Measurements from ENCODE around the gene FBXO24.
"Not testable (repeated sequence)": the region's sequence is repeated elsewhere in the genome, so short reads cannot be mapped to it uniquely, and the experiment has no call there.

FBXO24 gene, protein sequence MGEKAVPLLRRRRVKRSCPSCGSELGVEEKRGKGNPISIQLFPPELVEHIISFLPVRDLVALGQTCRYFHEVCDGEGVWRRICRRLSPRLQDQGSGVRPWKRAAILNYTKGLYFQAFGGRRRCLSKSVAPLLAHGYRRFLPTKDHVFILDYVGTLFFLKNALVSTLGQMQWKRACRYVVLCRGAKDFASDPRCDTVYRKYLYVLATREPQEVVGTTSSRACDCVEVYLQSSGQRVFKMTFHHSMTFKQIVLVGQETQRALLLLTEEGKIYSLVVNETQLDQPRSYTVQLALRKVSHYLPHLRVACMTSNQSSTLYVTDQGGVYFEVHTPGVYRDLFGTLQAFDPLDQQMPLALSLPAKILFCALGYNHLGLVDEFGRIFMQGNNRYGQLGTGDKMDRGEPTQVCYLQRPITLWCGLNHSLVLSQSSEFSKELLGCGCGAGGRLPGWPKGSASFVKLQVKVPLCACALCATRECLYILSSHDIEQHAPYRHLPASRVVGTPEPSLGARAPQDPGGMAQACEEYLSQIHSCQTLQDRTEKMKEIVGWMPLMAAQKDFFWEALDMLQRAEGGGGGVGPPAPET

DNA sequence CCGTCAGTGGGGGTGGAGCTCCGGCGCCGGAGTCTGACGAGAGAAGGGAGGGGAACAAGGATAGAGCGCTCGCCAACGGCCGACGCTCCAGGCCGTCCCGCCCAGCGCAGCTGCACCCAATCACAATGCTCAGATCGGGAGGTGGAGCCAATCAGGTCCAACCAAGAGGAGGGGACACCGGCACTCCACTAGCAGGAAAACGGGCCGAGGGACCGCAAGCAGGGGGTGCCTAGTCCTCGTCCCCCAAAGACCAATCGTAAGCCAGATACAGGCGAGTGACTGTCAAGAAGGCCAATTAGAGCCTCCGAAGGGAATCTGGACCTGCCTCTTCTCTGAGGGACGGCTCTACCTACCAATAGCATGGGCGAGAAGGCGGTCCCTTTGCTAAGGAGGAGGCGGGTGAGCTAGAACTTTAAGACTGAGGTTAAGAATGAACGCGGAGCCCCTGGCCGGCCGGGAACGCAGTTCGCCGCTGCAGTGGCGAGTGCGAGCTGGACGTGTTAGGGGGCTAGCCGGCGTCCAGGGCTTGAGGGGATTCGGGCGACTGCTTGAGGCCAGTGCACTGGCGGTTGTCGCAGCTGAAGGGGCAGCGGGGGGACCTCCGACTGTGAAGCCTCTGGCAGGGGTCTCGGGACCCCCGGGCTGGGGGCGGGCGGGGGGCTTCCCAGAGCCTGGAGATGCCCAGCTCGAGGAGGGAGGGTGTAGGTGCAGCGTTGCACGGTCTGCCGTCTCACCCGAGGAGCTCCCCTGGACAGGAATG, at the start of gene FBXO24:
FBXO24 (plus strand) TSS at position 63 of the 760 bp plus-strand sequence; CDS start at position 361, 298 bp downstream.
- DNase-seq = peak; percentile 97

DNA sequence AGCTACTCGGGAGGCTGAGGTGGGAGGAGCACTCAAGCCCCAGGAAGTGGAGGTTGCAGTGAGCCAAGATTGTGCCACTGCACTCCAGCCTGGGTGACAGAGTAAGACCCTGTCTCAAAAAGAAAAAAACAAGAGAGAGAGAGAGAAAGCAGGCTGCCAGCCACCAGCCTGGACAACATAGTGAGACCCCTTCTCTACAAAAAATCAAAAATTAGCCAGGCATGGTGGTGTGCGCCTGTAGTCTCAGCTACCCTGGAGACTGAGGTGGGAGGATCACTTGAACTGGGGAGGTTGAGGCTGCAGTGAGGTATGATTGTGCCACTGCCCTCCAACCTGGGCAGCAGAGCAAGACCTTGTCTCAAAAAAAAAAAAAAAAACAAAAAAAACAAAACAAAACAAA, 49.4 kb upstream of the FBXO24 start:
- DNase-seq = not testable (repeated sequence)

DNA sequence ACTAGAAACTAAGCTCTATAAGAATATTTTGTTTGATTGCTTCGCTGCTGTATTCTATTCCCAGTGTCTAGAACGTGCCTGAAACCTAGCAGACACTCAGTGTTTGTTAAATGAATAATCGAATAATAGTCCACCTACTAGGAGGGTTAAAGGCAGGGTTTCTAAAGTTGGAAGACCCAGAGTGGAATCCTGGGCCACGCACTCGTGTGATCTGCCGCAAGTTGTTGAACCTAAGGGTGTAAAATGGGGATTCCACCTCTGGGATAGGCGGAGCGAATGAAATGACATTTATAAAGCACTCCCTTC, 47.8 kb upstream of the FBXO24 start:
- DNase-seq = no peak

DNA sequence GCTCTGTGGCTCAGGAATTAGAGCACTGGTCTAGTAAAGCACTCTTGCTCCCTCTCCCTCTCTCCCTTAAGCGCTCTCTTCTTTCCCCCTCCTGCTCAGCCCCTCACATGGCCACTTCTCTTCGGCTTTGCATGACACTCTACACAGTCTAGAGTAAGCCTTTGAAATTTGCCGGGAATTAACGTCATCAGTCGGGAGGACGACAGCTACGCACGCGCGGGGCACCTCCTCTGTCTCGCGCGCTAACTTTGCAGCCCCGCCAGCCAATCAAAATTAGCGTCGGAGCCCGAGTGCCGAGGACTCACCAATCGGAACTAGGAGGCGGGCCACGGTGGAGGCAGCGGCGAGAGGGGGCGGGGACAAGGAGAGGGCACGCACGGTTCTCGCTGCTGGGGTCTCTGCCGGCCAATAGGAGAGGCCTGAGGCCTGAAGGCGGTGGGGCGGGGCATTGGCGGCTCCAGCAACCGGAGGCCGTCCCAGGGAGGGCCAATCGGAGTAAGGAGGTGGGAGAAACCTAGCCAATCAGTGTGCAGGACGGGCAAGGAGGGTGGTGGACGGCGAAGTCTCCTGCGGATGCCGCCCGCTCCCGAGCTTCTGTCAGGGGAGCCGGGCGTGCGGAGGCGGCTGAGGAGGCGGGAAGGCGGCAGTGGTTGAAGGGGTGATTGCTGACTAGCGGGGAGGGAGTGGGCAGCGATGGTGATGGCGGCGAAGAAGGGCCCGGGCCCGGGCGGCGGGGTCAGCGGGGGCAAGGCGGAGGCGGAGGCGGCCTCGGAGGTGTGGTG, 47.3 kb upstream of the FBXO24 start, which contains the start of gene AGFG2:
AGFG2 (plus strand) TSS at position 550 of the 782 bp plus-strand sequence; CDS start at position 694, 144 bp downstream.
- DNase-seq = peak; percentile 97

DNA sequence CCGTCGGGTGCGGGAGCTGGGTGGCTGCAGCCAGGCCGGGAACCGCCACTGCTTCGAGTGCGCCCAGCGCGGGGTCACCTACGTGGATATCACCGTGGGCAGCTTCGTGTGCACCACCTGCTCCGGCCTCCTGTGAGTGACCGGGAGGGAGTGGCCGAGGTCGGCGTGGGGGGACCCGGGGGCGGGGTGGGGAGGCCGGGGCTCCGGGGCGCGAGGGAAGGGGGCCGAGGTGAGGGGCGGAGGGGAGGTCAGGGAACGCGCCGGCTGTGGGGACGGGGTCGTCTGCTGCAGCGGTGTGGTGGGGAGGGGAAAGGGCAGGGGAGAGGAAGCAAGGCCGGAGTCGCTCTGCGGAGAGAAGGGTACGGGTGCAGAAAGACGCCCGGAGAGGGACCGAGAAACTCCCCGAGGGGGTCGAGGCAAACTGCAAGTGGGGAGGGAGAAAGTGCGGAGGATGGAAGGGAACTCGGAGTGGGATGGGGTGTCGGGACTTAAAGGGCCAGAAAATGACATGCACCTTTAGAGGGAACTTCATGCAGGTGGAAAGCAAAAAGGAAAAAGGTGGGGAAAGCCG, 46.6 kb upstream of the FBXO24 start:
- no peak for DNase-seq

DNA sequence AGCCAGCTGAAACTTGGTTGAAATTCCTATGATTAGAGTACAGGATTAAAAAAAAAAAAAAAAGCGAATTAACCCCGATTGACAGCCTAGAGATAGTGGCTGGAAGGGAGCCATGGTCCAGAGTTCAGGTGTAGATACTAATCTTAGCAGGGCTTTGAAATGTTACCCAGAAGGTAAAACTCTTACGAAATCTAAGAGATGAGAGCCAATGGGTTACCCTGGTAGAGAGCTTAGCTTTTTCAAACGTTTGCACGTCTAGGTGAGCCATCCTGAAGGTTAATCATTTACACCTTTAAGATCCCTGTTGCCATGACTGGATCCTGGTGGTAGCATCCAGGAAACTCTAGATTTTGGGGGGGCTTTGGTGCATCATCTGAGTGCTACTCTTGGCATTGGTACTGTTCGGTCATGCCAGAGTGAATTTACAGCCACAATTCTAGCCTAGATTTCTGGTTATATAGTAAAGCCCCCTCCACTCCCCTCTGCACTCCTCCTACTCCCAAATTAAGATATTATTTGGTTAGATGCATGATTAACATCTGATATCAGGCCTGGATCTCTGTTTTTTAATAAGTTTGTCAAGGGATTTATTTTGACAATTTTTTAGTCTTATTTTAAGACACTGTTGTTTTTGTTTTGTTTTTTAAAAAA, 45.9 kb upstream of the FBXO24 start:
- DNase-seq = no peak

DNA sequence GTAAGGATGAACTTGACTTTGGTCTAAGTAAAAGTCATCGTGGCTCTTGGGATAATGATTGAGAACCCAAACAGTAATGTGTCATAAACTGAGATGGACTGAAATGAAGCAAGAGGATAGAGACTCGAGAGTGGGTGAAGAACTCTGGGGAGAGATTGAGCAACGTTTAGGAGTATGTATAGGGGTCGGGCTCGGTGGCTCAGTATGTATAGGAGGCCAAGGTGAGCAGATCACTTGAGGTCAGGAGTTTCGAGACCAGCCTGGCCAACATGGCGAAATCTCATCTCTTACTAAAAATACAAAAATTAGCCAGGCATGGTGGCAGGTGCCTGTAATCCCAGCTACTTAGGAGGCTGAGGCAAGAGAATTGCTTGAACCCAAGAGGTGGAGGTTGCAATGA, 44.8 kb upstream of the FBXO24 start:
- not testable (repeated sequence) for DNase-seq

DNA sequence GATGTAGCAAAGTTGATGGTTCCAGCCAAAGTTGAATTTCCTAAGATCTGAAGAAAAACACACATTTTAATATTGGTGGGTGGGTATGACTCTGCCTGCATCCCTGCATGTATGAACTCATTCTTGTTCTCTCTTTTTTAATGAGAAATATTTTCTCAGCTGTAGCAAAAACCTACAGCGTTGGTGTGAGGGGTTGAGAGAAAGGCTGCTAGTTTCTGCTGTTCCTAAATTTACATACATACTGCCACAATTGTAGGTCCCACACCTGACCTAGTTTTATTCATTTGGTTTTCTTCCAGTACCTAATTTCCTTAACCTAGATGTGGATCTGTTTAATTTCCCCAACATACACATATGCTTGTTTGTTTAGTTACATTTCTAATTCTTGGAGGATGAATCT, 42.5 kb upstream of the FBXO24 start:
- no peak for DNase-seq

DNA sequence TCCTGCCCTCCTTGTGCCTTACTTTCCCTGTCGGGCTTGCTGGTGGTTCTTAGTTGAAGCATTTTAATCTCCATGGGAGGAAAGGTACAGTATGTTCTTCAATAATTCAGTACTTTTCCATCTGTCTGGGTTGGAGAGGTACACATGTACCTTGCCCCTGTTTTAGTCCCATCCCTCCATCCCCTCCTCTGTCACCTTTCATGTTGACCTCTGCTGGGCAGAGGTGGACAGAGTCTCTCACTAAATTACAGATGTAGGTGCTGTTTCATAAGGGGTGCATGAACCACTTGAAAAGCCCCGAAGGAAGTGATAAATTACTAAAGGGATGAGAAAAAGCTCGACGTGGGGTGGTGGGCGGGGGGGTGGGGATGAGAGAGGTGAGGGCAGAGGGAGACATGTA, 41.7 kb upstream of the FBXO24 start:
- DNase-seq = no peak

DNA sequence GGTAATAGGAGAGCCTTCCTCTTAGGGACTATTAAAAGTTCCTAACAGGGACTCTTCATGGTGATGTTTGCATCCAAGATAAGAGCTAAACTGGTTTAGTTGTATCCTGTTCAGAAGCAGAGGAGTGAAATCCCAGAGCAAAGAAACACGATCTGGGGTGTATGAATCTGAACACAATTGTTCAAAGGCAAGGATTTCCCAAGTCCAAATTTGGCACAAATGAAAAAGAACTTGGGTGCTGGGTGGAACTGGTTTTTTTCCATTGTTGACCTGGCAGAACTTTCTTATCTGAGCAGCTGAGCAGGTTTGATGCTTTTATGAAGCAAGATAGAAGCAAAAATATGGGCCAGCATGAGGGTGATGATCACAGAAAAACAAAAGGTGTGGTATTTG, 41.2 kb upstream of the FBXO24 start:
- DNase-seq = no peak

DNA sequence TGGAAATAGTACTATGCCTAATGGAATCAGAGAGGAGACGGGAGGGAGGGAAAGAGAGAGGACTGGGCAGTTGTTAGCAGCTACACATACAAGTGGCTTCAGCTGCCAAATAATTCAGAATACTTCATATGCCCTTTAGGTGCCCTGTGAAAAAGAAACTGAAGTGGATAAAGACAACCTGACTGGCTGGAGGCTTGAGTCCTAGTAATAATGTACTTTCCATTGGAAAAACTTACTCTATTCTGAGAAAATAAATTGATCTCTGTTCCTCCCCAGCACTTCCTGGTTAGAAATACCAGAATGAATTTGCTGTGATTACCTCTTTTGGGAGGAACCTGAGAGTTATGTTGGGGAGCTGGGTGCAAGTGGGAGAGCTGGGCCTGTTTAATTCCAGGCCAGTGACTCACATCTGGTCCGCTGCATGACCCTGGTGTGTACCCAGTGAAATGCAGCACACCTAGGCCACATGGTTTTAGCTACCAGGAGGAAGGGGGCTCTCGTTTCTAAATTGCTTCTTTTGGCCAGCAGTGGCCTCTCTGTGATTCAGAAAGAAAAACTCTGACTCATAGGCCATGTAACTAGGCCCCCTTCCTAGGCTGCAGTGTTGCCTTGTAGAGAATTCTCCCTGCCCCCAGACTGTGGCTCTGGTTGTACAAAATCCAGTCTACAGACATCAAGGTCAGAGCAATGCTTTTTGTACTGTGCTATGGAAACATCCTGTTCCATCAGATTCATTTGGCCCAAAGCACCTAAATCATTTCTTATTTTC, 40.6 kb upstream of the FBXO24 start:
- peak; percentile 44 for DNase-seq

DNA sequence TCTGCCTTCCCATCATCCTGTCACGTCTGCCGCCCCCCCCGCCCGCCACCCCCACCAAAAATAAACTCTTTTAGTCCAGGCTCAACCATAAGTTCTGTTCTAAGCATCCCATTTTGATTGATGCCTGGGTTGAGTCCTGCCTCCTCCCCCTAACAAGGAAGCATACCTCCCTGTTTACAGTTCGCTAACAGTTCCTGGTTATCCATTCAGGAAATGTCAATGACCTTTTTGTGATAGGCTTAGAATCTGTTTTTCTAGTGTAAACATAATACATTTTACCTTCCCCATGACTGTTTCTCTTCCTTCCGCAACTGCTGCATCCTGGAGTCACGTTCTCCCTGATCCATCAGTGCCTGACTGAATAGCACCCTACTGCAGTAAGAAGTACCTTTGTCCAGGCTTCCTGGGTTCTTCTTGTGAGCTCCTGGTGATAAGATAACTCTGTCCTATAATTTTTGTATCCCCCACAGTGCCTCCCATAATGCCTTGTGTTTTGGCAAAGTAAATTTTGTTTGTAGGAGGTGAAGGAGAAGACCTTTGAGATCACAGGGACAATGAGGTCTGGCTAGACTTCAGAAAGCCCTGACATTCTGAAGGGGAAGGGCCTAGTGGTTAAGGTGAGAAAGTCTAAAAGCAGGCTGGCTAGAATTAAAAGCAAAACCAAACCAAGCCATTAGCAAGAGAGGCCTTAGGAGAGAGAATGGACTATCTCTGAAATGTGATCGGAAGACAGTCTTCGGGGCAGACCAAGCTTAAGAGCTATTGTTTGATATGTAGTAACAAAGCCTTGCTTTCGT, 39.8 kb upstream of the FBXO24 start:
- DNase-seq = peak; percentile 92

DNA sequence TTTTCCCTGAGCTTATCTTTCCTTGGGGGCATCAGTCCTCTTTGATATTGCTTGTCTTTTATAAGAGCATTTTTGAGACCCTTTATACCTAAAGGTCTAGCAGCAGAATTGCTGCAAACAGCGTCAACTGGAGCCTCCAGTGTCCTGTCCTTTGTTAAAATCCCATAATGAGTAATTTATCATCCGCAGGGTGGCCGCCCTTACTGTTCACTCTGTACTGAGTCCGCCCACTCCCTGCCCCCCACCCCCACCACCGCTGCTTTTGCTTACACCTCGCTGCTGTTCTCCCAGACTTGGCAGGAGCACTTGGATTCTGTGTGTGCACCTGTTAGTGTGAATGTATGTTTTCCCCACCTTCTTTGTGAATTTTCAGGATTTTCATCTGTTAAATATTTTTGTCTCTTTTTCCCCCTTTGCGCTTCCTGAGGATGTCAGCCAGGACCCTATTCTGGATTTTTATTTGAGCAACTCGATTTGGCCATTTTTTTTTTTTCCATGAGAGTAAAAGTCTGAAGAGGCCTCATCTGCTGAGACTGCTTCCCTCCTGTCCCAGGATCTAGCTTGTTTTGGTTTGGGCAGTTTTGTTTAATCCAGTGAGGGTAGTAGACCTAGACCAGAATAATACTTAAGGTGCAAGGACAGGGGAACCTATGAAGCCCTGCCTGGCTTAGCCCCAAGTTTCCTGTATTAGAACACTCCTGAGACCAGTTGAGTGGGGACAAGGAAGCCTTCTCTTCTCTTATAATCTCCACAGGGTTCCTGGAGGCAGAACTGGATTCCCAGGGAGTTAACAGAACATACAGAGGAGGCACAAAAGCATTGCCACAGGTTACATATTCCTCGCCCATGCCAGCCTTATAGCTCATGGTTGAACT, 39.0 kb upstream of the FBXO24 start:
- DNase-seq = peak; percentile 92

DNA sequence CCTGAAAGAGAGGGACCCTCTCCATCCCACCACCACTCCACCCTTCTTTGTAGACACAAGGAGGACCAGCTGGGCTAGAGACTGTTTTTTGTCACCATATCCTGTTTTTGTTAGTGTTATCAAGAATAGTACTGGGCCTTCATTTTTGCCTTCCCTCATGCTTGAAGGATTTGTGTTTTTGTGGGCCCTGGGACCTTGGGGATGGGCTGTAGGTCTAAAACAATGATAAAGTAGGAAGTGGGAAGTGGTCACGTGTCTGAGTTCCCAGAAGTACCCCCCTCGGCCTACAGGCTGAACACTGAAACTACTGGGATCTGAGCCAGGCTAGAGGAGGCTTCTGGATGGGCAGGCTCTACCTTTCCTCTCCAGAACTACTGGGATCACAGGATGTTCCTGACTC, 38.3 kb upstream of the FBXO24 start:
- peak; percentile 85 for DNase-seq

DNA sequence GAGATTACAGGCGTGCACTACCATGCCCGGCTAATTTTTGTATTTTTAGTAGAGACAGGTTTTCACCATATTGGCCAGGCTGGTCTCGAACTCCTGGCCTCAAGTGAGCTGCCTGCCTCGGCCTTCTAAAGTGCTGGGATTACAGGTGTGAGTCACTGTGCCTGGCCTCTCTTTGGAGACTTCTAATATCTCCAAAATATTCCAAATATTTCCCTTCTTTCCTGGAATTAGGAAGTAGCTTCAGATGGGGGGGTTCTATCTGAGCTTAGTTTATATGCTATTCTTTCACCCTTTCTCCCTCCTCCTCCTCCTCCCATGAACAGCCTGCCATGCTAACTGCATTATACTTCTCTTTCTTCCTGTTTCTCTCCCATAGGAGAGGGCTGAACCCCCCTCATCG, 37.7 kb upstream of the FBXO24 start:
- not testable (repeated sequence) for DNase-seq

DNA sequence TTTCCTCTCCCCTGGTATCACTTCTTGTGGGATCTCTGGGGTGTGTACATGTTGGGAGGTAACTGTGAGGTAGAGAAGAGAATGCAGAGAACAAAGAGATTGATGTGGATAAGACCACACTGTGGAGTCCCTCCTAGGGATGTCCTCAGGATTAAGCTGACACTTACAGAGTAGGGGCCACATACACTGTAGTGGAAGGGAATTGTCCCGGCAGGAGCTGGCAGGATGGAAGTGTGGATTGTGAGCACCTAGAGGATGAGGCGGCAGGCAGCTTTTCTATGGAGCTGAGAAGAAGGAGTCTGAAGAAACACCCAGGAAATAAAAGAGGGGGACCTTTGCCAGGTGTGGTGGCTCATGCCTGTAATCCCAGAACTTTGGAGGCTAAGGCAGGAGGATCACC, 33.6 kb upstream of the FBXO24 start:
- DNase-seq = no peak

DNA sequence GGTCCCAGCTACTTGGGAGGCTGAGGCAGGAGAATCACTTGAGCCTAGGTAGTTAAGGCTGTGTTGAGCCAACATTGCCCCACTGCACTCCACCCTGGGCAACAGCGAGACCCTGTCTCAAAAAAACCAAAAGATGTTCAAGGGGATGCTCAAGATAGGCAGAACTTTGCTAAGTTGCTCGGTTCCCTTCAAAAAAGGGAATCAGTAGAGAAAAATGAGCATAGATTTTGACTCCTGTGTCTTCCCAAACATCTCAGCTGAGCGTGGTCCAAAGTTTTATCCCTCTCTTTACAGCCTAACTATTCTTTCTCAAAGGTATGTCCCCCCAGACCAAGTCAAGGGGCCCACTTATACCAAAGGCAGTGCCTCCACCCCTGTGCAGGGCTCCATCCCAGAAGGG, 33.1 kb upstream of the FBXO24 start:
- no peak for DNase-seq

DNA sequence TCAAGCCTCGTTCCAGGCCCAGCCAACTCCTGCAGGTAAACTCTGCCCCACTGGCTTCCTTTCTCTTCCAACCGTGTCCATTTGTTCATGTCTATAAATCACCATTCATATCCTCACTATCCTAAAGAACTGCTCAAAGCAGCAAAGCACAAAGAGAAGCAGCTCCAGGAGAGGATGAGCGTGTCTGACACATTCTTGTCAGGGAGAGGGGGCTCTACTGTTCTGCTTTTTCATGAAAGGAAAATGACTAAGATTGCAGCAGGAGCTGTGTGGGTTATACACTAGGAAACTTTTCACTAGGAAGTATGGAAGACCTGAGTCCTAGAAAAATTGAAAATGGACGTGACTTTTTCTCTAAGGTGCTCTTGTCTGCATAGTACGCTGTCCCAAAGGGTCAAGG, 30.4 kb upstream of the FBXO24 start:
- no peak for DNase-seq

DNA sequence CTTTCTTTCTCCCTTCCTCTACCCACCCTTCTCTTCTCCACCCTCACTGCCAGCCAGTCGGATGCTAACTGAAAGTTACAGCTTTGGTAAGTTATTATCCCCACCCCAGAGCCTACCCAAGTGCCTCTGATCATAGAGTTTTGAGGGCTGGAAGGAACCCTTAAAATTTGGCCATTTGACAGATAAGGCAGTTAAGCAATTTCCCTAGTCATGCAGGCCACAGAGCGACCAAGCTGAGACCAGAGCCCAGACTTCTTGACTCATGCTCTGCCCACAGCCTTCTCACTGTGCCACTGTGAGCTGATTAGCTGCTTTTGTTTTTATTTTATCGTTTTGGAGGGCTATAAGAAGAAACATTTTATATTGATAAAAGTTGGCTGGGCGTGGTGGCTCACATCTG, 29.6 kb upstream of the FBXO24 start:
- DNase-seq = no peak

DNA sequence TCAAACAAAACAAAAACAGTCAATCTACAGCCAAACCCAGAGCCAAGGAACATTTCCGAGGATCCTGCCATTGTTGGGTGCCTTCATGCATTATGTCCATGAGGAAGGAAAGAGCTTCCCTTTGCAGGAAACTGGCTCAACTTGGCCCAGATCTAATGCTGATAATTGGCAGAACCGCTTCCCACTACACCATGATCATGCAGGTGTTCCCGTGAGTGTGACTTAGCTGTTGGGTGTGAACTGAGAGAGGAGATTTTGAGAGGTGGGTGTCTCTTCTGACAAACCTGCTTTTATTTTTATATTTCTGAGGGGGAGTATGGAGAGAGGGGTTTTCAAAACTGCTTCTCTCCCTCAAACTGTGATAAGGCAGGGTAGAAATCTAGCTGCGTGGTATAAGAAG, 27.0 kb upstream of the FBXO24 start:
- no peak for DNase-seq

Data from NCI-H2029 treated with DMSO at 0.1 percent for 48 hours (cell line).